ENCODE results near the gene COL5A1.

DNA sequence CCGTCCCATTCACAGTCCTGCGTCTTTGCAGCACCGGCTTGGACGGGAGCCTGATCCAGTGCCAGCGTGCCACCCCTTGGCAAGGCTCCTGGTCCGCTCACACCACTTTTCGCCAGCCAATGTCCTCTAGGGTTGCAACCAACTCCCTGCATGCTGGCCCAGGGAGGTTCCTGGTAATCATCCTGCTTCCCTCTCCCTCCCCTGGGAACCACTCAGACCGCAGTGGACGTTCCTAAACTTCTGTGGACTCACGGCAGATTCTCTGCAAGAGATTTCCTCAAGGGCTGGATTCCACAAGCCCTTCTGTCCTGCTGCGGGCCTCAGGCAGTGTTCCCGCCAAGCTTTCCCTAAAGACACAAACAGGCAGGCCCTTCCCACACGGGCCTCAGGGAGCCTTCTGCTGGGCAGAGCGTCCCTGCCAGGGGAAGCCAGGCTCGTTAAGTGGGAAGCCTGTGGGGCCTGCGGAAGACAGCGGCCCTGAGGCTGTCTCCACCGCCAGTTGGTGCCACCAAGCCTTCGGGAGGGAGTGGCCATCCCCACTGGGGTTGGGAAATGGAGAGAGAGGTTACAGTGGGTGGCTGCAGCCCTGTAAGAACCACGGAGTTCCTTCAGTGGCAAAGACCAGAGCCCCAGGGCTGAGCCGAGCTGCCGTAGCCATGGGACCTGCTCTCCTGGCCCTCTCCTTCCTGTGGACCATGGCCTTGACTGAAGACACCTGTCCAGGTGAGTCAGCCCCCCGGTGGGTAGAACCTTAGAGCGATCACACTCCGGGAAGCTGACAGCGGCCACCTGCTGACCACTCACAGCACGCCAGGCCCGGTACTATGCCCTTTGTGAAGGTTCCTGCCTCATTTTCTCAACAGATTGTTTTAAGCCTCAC lies 222.6 kb downstream of the COL5A1 start:
- no peak for TF ChIP-seq ZFP30 (CRISPR knock-in tag; IDR thresholded peaks at IDR 0.05)
- TF ChIP-seq, protein P1, sequence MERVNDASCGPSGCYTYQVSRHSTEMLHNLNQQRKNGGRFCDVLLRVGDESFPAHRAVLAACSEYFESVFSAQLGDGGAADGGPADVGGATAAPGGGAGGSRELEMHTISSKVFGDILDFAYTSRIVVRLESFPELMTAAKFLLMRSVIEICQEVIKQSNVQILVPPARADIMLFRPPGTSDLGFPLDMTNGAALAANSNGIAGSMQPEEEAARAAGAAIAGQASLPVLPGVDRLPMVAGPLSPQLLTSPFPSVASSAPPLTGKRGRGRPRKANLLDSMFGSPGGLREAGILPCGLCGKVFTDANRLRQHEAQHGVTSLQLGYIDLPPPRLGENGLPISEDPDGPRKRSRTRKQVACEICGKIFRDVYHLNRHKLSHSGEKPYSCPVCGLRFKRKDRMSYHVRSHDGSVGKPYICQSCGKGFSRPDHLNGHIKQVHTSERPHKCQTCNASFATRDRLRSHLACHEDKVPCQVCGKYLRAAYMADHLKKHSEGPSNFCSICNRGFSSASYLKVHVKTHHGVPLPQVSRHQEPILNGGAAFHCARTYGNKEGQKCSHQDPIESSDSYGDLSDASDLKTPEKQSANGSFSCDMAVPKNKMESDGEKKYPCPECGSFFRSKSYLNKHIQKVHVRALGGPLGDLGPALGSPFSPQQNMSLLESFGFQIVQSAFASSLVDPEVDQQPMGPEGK (CRISPR knock-in tag; IDR thresholded peaks at IDR 0.05; ENCODE audit: borderline replicate concordance), result no peak
- TF ChIP-seq, protein P2, sequence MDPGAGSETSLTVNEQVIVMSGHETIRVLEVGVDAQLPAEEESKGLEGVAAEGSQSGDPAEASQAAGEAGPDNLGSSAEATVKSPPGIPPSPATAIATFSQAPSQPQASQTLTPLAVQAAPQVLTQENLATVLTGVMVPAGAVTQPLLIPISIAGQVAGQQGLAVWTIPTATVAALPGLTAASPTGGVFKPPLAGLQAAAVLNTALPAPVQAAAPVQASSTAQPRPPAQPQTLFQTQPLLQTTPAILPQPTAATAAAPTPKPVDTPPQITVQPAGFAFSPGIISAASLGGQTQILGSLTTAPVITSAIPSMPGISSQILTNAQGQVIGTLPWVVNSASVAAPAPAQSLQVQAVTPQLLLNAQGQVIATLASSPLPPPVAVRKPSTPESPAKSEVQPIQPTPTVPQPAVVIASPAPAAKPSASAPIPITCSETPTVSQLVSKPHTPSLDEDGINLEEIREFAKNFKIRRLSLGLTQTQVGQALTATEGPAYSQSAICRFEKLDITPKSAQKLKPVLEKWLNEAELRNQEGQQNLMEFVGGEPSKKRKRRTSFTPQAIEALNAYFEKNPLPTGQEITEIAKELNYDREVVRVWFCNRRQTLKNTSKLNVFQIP (CRISPR knock-in tag; IDR thresholded peaks at IDR 0.05; ENCODE audit: borderline replicate concordance, low read depth), result no peak

All from SK-N-SH treated with all-trans-retinoic acid at 6 μM for 48 hours (cell line).